DLD1 (cell line): ENCODE measurements around the gene EYA2.

Source experiments
- in situ Hi-C: cut with HindIII; loops from 2 replicates; pipeline ENCODE4 v1.10.0; 2017; ENCODE audit warnings: low sequenced_read_pairs

The EYA2 gene

GRCh38 chr20:46997187-46997586 lies 102.5 kb downstream of the EYA2 start:
- in situ Hi-C loops, result loop anchor here (5.0 kb wide), 2 partner anchors 50 to 90 kb away; no protein-coding TSS in a partner anchor

- in situ Hi-C loops, result loop anchor here (5.0 kb wide), 2 partner anchors 51 to 89 kb away; no protein-coding TSS in a partner anchor
These were observed 104.0 kb downstream of the EYA2 start for GRCh38 chr20:46998477-46999240.

GRCh38 chr20:46999801-47000465 lies 105.3 kb downstream of the EYA2 start:
- in situ Hi-C loops, result loop anchor here (5.0 kb wide), 2 partner anchors 53 to 87 kb away; no protein-coding TSS in a partner anchor

- in situ Hi-C loops, result no loop called here
These were observed 108.6 kb downstream of the EYA2 start for GRCh38 chr20:47003223-47003622.

GRCh38 chr20:47004179-47004578 lies 109.5 kb downstream of the EYA2 start:
- in situ Hi-C loops, result no loop called here

GRCh38 chr20:47007826-47008655 lies 113.4 kb downstream of the EYA2 start:
- in situ Hi-C loops, result no loop called here

- in situ Hi-C loops, result no loop called here
These were observed 114.3 kb downstream of the EYA2 start for GRCh38 chr20:47008842-47009518.

- in situ Hi-C loops, result no loop called here
These were observed 115.1 kb downstream of the EYA2 start for GRCh38 chr20:47009784-47010183.

- in situ Hi-C loops, result no loop called here
These were observed 117.3 kb downstream of the EYA2 start for GRCh38 chr20:47011984-47012383.

GRCh38 chr20:47013606-47014005 lies 119.0 kb downstream of the EYA2 start:
- in situ Hi-C loops, result no loop called here

GRCh38 chr20:47016068-47016664 lies 121.5 kb downstream of the EYA2 start:
- in situ Hi-C loops, result no loop called here

GRCh38 chr20:47018381-47018780 lies 123.7 kb downstream of the EYA2 start:
- in situ Hi-C loops, result no loop called here

GRCh38 chr20:47019121-47019824 lies 124.6 kb downstream of the EYA2 start:
- in situ Hi-C loops, result no loop called here

GRCh38 chr20:47020231-47020630 lies 125.6 kb downstream of the EYA2 start:
- in situ Hi-C loops, result loop anchor here (5.0 kb wide), 1 partner anchor 63 kb away; no protein-coding TSS in a partner anchor

GRCh38 chr20:47021850-47022249 lies 127.2 kb downstream of the EYA2 start:
- in situ Hi-C loops, result loop anchor here (5.0 kb wide), 1 partner anchor 65 kb away; no protein-coding TSS in a partner anchor

GRCh38 chr20:47024461-47024937 lies 129.9 kb downstream of the EYA2 start:
- in situ Hi-C loops, result loop anchor here (5.0 kb wide), 1 partner anchor 67 kb away; no protein-coding TSS in a partner anchor

GRCh38 chr20:47027042-47027441 lies 132.4 kb downstream of the EYA2 start:
- in situ Hi-C loops, result no loop called here

- in situ Hi-C loops, result no loop called here
These were observed 132.8 kb downstream of the EYA2 start for GRCh38 chr20:47027456-47027855.

- in situ Hi-C loops, result no loop called here
These were observed 133.8 kb downstream of the EYA2 start for GRCh38 chr20:47028487-47028886.
